Measurements from ENCODE around the gene OSTM1. TPM values are rescaled to one million over a fixed set of nuclear protein-coding genes. Genes with fewer than 3 reads are reported as not detected.

OSTM1 gene
- total and polyA plus RNA-seq, 2 of the 8 experiments (the other 6 are each of a cell fraction or from before 2014, with no cell fraction given), result 17.7 to 26.1 TPM

- no peaks in the 10 kb centered on the region for H3K79me2 ChIP-seq (ENCODE audit: control insufficient read depth in 1 of 2, insufficient read depth in 2 of 2, low read length in 2 of 2)
- H3K4me3 ChIP-seq (ENCODE audit: extremely low read depth in 1 of 4, insufficient read depth in 2 of 4, low read depth in 3 of 4, low read length in 4 of 4), result peak overlapping the region in 1 of 4 experiments; percentile 52; a peak in 1 of 8 replicates
- FAIRE-seq (no peak), DNase-seq (ENCODE audit: low read depth in 1 of 2, low spot score in 2 of 2) (peak in 1 of 2 experiments; percentile 53)
- ChIA-PET CTCF (ENCODE audit: partially characterized antibody) (interaction anchor here (1.5 to 3.0 kb wide), 3 partner anchors 9 to 56 kb away, joined by 5 to 12 read pairs (median 6); no protein-coding TSS in a partner anchor), POLR2A (ENCODE audit: partially characterized antibody) (interaction anchor here (1.1 to 2.1 kb wide), 4 partner anchors 35 to 52 kb away, joined by 3 to 5 read pairs (median 4); no protein-coding TSS in a partner anchor)
- H2BK20ac ChIP-seq (ENCODE audit: low read length), result no peak overlapping the region
- no peak overlapping the region for H3K18ac ChIP-seq (ENCODE audit: extremely low read depth, low read length)
- peaks cover 7 to 22% (median 14%) of the 10 kb centered on the region in 4 experiments for H3K4me1 ChIP-seq (replicated peaks in 1 of 4; ENCODE audit: control insufficient read depth in 3 of 4, insufficient read depth in 4 of 4, low read length in 3 of 4)
- H4K91ac ChIP-seq (replicated peaks; ENCODE audit: insufficient read length, low read length), result no peak overlapping the region
- peak overlapping the region in 1 of 2 experiments; percentile 78; a peak in 2 of 4 replicates for H3K4me2 ChIP-seq (ENCODE audit: insufficient read depth in 1 of 2, low read depth in 2 of 2, low read length in 2 of 2)
- no peak overlapping the region for H2BK5ac ChIP-seq (ENCODE audit: low read depth, low read length)
- H3K56ac ChIP-seq (replicated peaks; ENCODE audit: insufficient read length, low read depth, low read length), result no peak overlapping the region
- no peak overlapping the region for H3K4ac ChIP-seq (replicated peaks; ENCODE audit: insufficient read length, low read depth, low read length)
- H2AK5ac ChIP-seq (ENCODE audit: low read depth, low read length), result no peak overlapping the region
- no peak overlapping the region for H4K5ac ChIP-seq (ENCODE audit: insufficient read length, low read depth, low read length)
- no peak overlapping the region for H3K9ac ChIP-seq (replicated peaks in 1 of 4; ENCODE audit: extremely low read depth in 1 of 4, low read depth in 3 of 4, low read length in 3 of 4)
- no peak overlapping the region for H3K23ac ChIP-seq (ENCODE audit: insufficient read length)
- H2BK12ac ChIP-seq (ENCODE audit: low read depth, low read length), result no peak overlapping the region
- H3K27me3 ChIP-seq (replicated peaks in 1 of 4; ENCODE audit: control insufficient read depth in 3 of 4, extremely low read depth in 1 of 4, insufficient read depth in 3 of 4, low read length in 3 of 4), result peaks cover 94 to 99% (median 99%) of the 10 kb centered on the region in 4 experiments
- H2BK120ac ChIP-seq (replicated peaks; ENCODE audit: low read depth, low read length), result no peak overlapping the region
- 5% methylated on average over 12 of the region's 12 CpGs; no CpG with 5 or more reads in 1 of the 2 experiments for WGBS, 2 experiments (ENCODE audit: extremely low coverage in 1 of 2, insufficient coverage in 1 of 2, insufficient read length in 1 of 2, insufficient replicate concordance in 2 of 2, low coverage in 1 of 2, low lambda C conversion rate in 2 of 2, missing lambda C conversion rate in 1 of 2)
- H2BK15ac ChIP-seq (ENCODE audit: low read length), result no peak overlapping the region
- H4K20me1 ChIP-seq (replicated peaks in 1 of 2; ENCODE audit: control insufficient read depth in 1 of 2, insufficient read depth in 2 of 2, low read length in 2 of 2), result peaks cover 8 to 22% of the 10 kb centered on the region in 2 experiments
- no peak overlapping the region for H3K14ac ChIP-seq (ENCODE audit: insufficient read length)
- H4K8ac ChIP-seq (ENCODE audit: extremely low read depth, insufficient read depth, low read length), result no peak overlapping the region
- H3K27ac ChIP-seq (ENCODE audit: low read depth, low read length), result no peak overlapping the region
- peaks cover 7% of the 10 kb centered on the region for H3K23me2 ChIP-seq (ENCODE audit: low read depth, low read length)
- H3K9me3 ChIP-seq (ENCODE audit: insufficient read depth in 2 of 2, low read depth in 1 of 2, low read length in 1 of 2), result no peaks in the 10 kb centered on the region
- H3K79me1 ChIP-seq (ENCODE audit: low read depth, low read length), result 0 out of 2 replicates have a peak, but pooled peaks cover 2% of the 10 kb centered on the region
- TF ChIP-seq CHD2 (IDR thresholded peaks at IDR 0.05; ENCODE audit: low read length), result no peak
- no peak for TF ChIP-seq TCF12 (IDR thresholded peaks at IDR 0.05; ENCODE audit: low read depth, low read length)
- no peak for TF ChIP-seq GTF2F1 (IDR thresholded peaks at IDR 0.05; ENCODE audit: borderline replicate concordance, low read depth, low read length)
- no peak for TF ChIP-seq MAX (IDR thresholded peaks at IDR 0.05)
- peak; percentile 9 for TF ChIP-seq CTBP2 (IDR thresholded peaks at IDR 0.05; ENCODE audit: borderline replicate concordance, insufficient read depth, insufficient read length, low read length)
- TF ChIP-seq CREB1 (IDR thresholded peaks at IDR 0.05), result peak; percentile 27; the same call in 1 of the 2 replicates
- TF ChIP-seq HDAC6 (IDR thresholded peaks at IDR 0.05; ENCODE audit: low read depth, low read length), result no peak
- no peak for TF ChIP-seq JUND (IDR thresholded peaks at IDR 0.05; ENCODE audit: low read length)
- peak; percentile 32 for TF ChIP-seq RNF2 (IDR thresholded peaks at IDR 0.05; ENCODE audit: borderline replicate concordance, low read depth, low read length, missing control alignments, poor library complexity, severe bottlenecking)
- TF ChIP-seq CBX8 (IDR thresholded peaks at IDR 0.05; ENCODE audit: borderline replicate concordance, low read depth, low read length), result peak; percentile 74; the same call in 1 of the 2 replicates
- H2AFZ ChIP-seq (ENCODE audit: low read length), result no peak overlapping the region
- H3K36me3 ChIP-seq (ENCODE audit: control insufficient read depth in 2 of 4, insufficient read depth in 4 of 4, low read length in 3 of 4), result peaks cover 0 to 5% (median 0%) of the 10 kb centered on the region in 4 experiments; a peak in 1 of 8 replicates
Measured at GRCh38 chr6:108120311-108120710, 45.8 kb upstream of the OSTM1 start.
